Right lobe of liver (tissue), 6 donors: ENCODE measurements around the gene SENP6. TPM values are rescaled to one million over a fixed set of nuclear protein-coding genes. Genes with fewer than 3 reads are reported as not detected.
A peak's percentile ranks its signal among the peaks of the same experiment; 100 is the strongest.
"Not testable (repeated sequence)": the region's sequence is repeated elsewhere in the genome, so short reads cannot be mapped to it uniquely, and the experiment has no call there.

Experiments used
- ATAC-seq, 4 donors: fragments of 200-7000 bp; cut with Tn5 transposase; one replicate each; pipeline ENCODE4 v1.9.1; 2020; ENCODE audit warnings: mild to moderate bottlenecking in 4 of 4, moderate library complexity in 4 of 4
- DNase-seq, 3 donors: peaks; one replicate each; pipeline ENCODE4 v3.0.0-alpha.2; 2020
- H3K27ac ChIP-seq, 3 donors: fragments of 200-600 bp; one replicate each; pipeline ENCODE4 v1.8.0; 2022
- H3K27me3 ChIP-seq, 2 donors: fragments of 200-600 bp; one replicate each; pipeline ENCODE4 v1.8.0; 2022
- H3K36me3 ChIP-seq, 4 donors: fragments of 200-600 bp; sonication (generic) in 1 of 4; one replicate each; pipeline versions ENCODE4 v1.5.1 to v1.8.0; 2017 to 2022; ENCODE audit warnings: control low read depth in 1 of 4
- H3K4me1 ChIP-seq, 4 donors: fragments of 200-600 bp; sonication (generic) in 1 of 4; one replicate each; pipeline versions ENCODE4 v1.5.1 to v1.8.0; 2017 to 2022; ENCODE audit warnings: control low read depth in 1 of 4
- H3K4me3 ChIP-seq, 3 donors: fragments of 200-600 bp; one replicate each; pipeline ENCODE4 v1.8.0; 2022
- H3K9me3 ChIP-seq, 4 donors: fragments of 200-600 bp; sonication (generic) in 1 of 4; one replicate each; pipeline versions ENCODE4 v1.5.1 to v1.8.0; 2017 to 2022; ENCODE audit warnings: control low read depth in 1 of 4
- CTCF ChIP-seq, 4 donors: fragments of 200-600 bp in 3 of 4; fragments of 450-650 bp in 1 of 4; IDR thresholded peaks; one replicate each; pipeline versions ENCODE4 v1.5.1 to v1.8.0; 2016 to 2022; ENCODE audit warnings: antibody characterized with exemption in 4 of 4, mild to moderate bottlenecking in 2 of 4
- POLR2A ChIP-seq: fragments of 450-650 bp; IDR thresholded peaks from one replicate; pipeline ENCODE4 v1.6.1; 2017; ENCODE audit warnings: antibody characterized with exemption, mild to moderate bottlenecking
- WGBS: methylation state at CpG from one replicate; pipeline ENCODE4 v1.1.6; 2018; ENCODE audit warnings: low coverage, low lambda C conversion rate; ENCODE audit not compliant: insufficient coverage; ENCODE audit errors: missing lambda C conversion rate; 5-methylcytosine and 5-hydroxymethylcytosine counted together
- intact Hi-C, 2 donors: fragments of 100-400 bp; cut with DNase I; formaldehyde crosslinking; loops; one replicate each; pipeline versions ENCODE4 v1.11.2 to v1.14.1; 2022
- total RNA-seq, 6 experiments: library from RNA; depleted of rRNA in 2 of 6; stranded (reverse); fragments of >200 nt in 2 of 6; fragmentation: NEBNext Ultra II Directional in 3 of 6; extraction: Animal tissue kit (Norgen Biotek cat#: 25700) in 3 of 6; gene quantifications; one replicate each; pipeline versions ENCODE4 v1.1.0 to v1.2.4, GENCODE V29; 2016 to 2023
- donor health status: DM: no; HTN: yes; CAD: no.
- donor health status: DM: no; HTN: no; CAD: no.
- donor health status: DM: no; HTN: no; CAD: no.
- donor health status: DM: no; HTN: yes; CAD: no.
- donor health status: DM: no; HTN: yes; CAD: no.

SENP6 gene
- total RNA-seq, 6 experiments from 2014 or later = 21.8 to 43.4 (median 31.6) TPM

GRCh38 chr6:75590370-75590769, 11.3 kb upstream of the SENP6 start:
- DNase-seq (no peak), ATAC-seq (no peak)
- TF ChIP-seq CTCF (IDR thresholded peaks at IDR 0.05) (no peak), POLR2A (no peak)
- intact Hi-C loops = no loop called here
- no peak overlapping the region for H3K27ac ChIP-seq
- WGBS = 93% methylated on average over 2 of the region's 2 CpGs
- no peaks in the 10 kb centered on the region for H3K9me3 ChIP-seq
- no peaks in the 10 kb centered on the region for H3K4me1 ChIP-seq
- H3K36me3 ChIP-seq = no peaks in the 10 kb centered on the region
- no peaks in the 10 kb centered on the region for H3K27me3 ChIP-seq
- no peak overlapping the region for H3K4me3 ChIP-seq

- ATAC-seq, H3K4me3 ChIP-seq, DNase-seq, H3K9me3 ChIP-seq, H3K27me3 ChIP-seq, H3K27ac ChIP-seq, H3K4me1 ChIP-seq, H3K36me3 ChIP-seq, intact Hi-C loops: not testable (repeated sequence)
- 100% methylated on average over 2 of the region's 2 CpGs for WGBS
Observed at GRCh38 chr6:75596380-75596779, 5.3 kb upstream of the SENP6 start.

GRCh38 chr6:75600768-75601167, 912 bp upstream of the SENP6 start:
- DNase-seq (no peak), ATAC-seq (no peak)
- H3K9me3 ChIP-seq = no peaks in the 10 kb centered on the region
- H3K27ac ChIP-seq = peak overlapping the region; percentile 89 to 96 (median 94)
- H3K36me3 ChIP-seq = no peaks in the 10 kb centered on the region
- no peaks in the 10 kb centered on the region for H3K27me3 ChIP-seq
- no peak overlapping the region for H3K4me3 ChIP-seq
- H3K4me1 ChIP-seq = peaks cover 0 to 22% (median 4%) of the 10 kb centered on the region in 4 donors
- WGBS = 68% methylated on average over 7 of the region's 7 CpGs
- intact Hi-C loops = no loop called here
- TF ChIP-seq CTCF (IDR thresholded peaks at IDR 0.05) (no peak), POLR2A (no peak)

GRCh38 chr6:75602246-75603105, 796 bp downstream of the SENP6 start:
- ATAC-seq (peak; percentile 62 to 76 (median 72)), DNase-seq (peak; percentile 48 to 72 (median 66))
- TF ChIP-seq POLR2A (no peak), CTCF (IDR thresholded peaks at IDR 0.05) (no peak)
- Histone ChIP-seq H3K9me3 (no peaks in the 10 kb centered on the region), H3K4me1 (peaks cover 0 to 22% (median 4%) of the 10 kb centered on the region in 4 donors), H3K27ac (peak overlapping the region; percentile 89 to 96 (median 94)), H3K4me3 (peak overlapping the region; percentile 77 to 90 (median 81)), H3K27me3 (no peaks in the 10 kb centered on the region), H3K36me3 (no peaks in the 10 kb centered on the region)
- intact Hi-C loops = no loop called here
- under 1% methylated on average over 30 of the region's 70 CpGs for WGBS

GRCh38 chr6:75603106-75603420, 1.4 kb downstream of the SENP6 start:
- Histone ChIP-seq H3K4me1 (peaks cover 0 to 22% (median 4%) of the 10 kb centered on the region in 4 donors), H3K27ac (peak overlapping the region; percentile 89 to 96 (median 94)), H3K9me3 (no peaks in the 10 kb centered on the region), H3K4me3 (peak overlapping the region; percentile 77 to 90 (median 81)), H3K36me3 (no peaks in the 10 kb centered on the region), H3K27me3 (no peaks in the 10 kb centered on the region)
- ATAC-seq = no peak
- DNase-seq = no peak
- WGBS = 0% methylated on average over 2 of the region's 2 CpGs
- TF ChIP-seq CTCF (IDR thresholded peaks at IDR 0.05) (no peak), POLR2A (no peak)
- intact Hi-C loops = no loop called here
